Endothelial cell of umbilical vein (primary cell): ENCODE measurements around the gene PUDP. TPM values are rescaled to one million over a fixed set of nuclear protein-coding genes. Genes with fewer than 3 reads are reported as not detected.

Experiments used
- BruUV-seq: library from RNA; stranded (reverse); fragments of 400-500 nt; replicated peaks from 2 replicates; lab custom pipeline; 2021; lab: Mats Ljungman, UMichigan
- CTCF ChIA-PET: fragments of 300-600, 350-600 bp; sonication (Branson Sonifier 250); formaldehyde crosslinking; loops from one replicate; lab custom pipeline; 2021; ENCODE audit warnings: antibody characterized with exemption, inconsistent platforms; lab: Charles Lee
- POLR2A ChIA-PET: fragments of 300-600, 350-600 bp; sonication (Branson Sonifier 250); formaldehyde crosslinking; loops from one replicate; lab custom pipeline; 2021; ENCODE audit warnings: antibody characterized with exemption, inconsistent platforms; lab: Charles Lee
- DNase-seq: peaks from one replicate; pipeline ENCODE4 v3.0.0-alpha.2; 2011; ENCODE audit warnings: low read depth, low spot score
- FAIRE-seq: peaks from 2 replicates; lab custom pipeline; 2011; peaks lifted over from hg19 to GRCh38; lab: Jason Lieb, UNC
- H2AFZ ChIP-seq: 2 replicates; pipeline ENCODE4 v1.6.0; 2012; ENCODE audit warnings: low read depth, low read length, control low read depth, inconsistent platforms
- H3K27ac ChIP-seq: 2 replicates; pipeline ENCODE4 v1.5.1; 2011; ENCODE audit warnings: low read depth, mild to moderate bottlenecking, control low read depth, low read length, moderate library complexity; ENCODE audit not compliant: insufficient read depth
- H3K27me3 ChIP-seq, 2 experiments: 2 replicates each; pipeline versions ENCODE4 v1.6.0 to v1.6.1; 2011; ENCODE audit warnings: low read length in 2 of 2, mixed read lengths in 1 of 2; ENCODE audit not compliant: control insufficient read depth in 2 of 2, insufficient read depth in 2 of 2
- H3K36me3 ChIP-seq, 2 experiments: 2 replicates in 1 of 2; 3 replicates in 1 of 2; pipeline ENCODE4 v1.5.1; 2011; ENCODE audit warnings: low read length in 2 of 2, mild to moderate bottlenecking in 1 of 2, moderate library complexity in 1 of 2; ENCODE audit not compliant: control insufficient read depth in 2 of 2, insufficient read depth in 2 of 2; ENCODE audit errors: extremely low read depth in 1 of 2
- H3K4me1 ChIP-seq: 3 replicates; pipeline ENCODE4 v1.5.1; 2011; ENCODE audit warnings: mild to moderate bottlenecking, low read length; ENCODE audit not compliant: control insufficient read depth, insufficient read depth; ENCODE audit errors: extremely low read depth
- H3K4me2 ChIP-seq: 2 replicates; pipeline ENCODE4 v1.6.1; 2011; ENCODE audit warnings: low read length, control low read depth, mixed read lengths; ENCODE audit not compliant: insufficient read depth
- H3K4me3 ChIP-seq, 3 experiments: fragments of 200-600 bp in 1 of 3; sonication (generic), shearing (Covaris generic) in 1 of 3; replicated peaks in 1 of 3; 2 replicates each; pipeline ENCODE4 v1.5.1; 2011 to 2016; ENCODE audit warnings: control low read depth in 3 of 3, low read length in 3 of 3, mild to moderate bottlenecking in 2 of 3, inconsistent platforms in 1 of 3, low read depth in 1 of 3, moderate library complexity in 1 of 3; ENCODE audit not compliant: insufficient read depth in 1 of 3
- H3K79me2 ChIP-seq: 2 replicates; pipeline ENCODE4 v1.6.0; 2012; ENCODE audit warnings: low read length, inconsistent platforms; ENCODE audit not compliant: control insufficient read depth, insufficient read depth
- H3K9ac ChIP-seq: replicated peaks from 2 replicates; pipeline ENCODE3; 2011; ENCODE audit warnings: low read length, control low read depth; ENCODE audit not compliant: insufficient read depth; ENCODE audit errors: extremely low read depth
- H3K9me1 ChIP-seq: replicated peaks from 3 replicates; pipeline ENCODE4 v1.6.0; 2011; ENCODE audit warnings: mild to moderate bottlenecking, low read length; ENCODE audit not compliant: control insufficient read depth, insufficient read depth; ENCODE audit errors: extremely low read depth
- H3K9me3 ChIP-seq: replicated peaks from 2 replicates; pipeline ENCODE4 v1.5.1; 2012; ENCODE audit warnings: low read length, inconsistent platforms; ENCODE audit not compliant: control insufficient read depth, insufficient read depth
- H4K20me1 ChIP-seq: replicated peaks from 2 replicates; pipeline ENCODE3; 2011; ENCODE audit warnings: mild to moderate bottlenecking, low read length; ENCODE audit not compliant: control insufficient read depth, insufficient read depth; ENCODE audit errors: extremely low read depth
- CTCF ChIP-seq, 2 donors: IDR thresholded peaks; 1 replicate in 1 of 2; 2 replicates in 1 of 2; pipeline ENCODE4 v1.5.1; 2011; ENCODE audit warnings: low read length in 2 of 2, mild to moderate bottlenecking in 2 of 2, moderate library complexity in 2 of 2, control low read depth in 1 of 2, inconsistent platforms in 1 of 2, low read depth in 1 of 2; ENCODE audit not compliant: insufficient read depth in 1 of 2; ENCODE audit errors: extremely low read depth in 1 of 2
- EZH2 ChIP-seq: IDR thresholded peaks from 2 replicates; pipeline ENCODE4 v1.6.1; 2012; ENCODE audit warnings: borderline replicate concordance, low read depth, mild to moderate bottlenecking, moderate library complexity, low read length, inconsistent platforms; ENCODE audit not compliant: severe bottlenecking
- FOS ChIP-seq: IDR thresholded peaks from 2 replicates; pipeline ENCODE4 v1.6.1; 2011; ENCODE audit warnings: mild to moderate bottlenecking, low read length, moderate library complexity, borderline replicate concordance; ENCODE audit not compliant: insufficient read depth
- GATA2 ChIP-seq: IDR thresholded peaks from 2 replicates; pipeline ENCODE4 v1.7.0; 2011; ENCODE audit warnings: low read depth, mild to moderate bottlenecking, moderate library complexity, mixed read lengths, low read length; ENCODE audit not compliant: insufficient read length, insufficient read depth
- JUN ChIP-seq: IDR thresholded peaks from 2 replicates; pipeline ENCODE4 v1.6.1; 2011; ENCODE audit warnings: borderline replicate concordance, low read depth; ENCODE audit not compliant: insufficient read length, insufficient read depth
- MYC ChIP-seq: IDR thresholded peaks from one replicate; pipeline ENCODE4 v1.6.1; 2011; ENCODE audit warnings: mild to moderate bottlenecking, low read depth, low read length
- POLR2A ChIP-seq: IDR thresholded peaks from 2 replicates; pipeline ENCODE4 v1.6.1; 2012; ENCODE audit warnings: low read depth, mild to moderate bottlenecking, control low read depth, low read length
- POLR2AphosphoS5 ChIP-seq: IDR thresholded peaks from 2 replicates; pipeline ENCODE4 v1.6.1; 2012; ENCODE audit warnings: low read depth, mild to moderate bottlenecking, control low read depth, low read length, moderate library complexity; ENCODE audit not compliant: insufficient read depth
- dilution Hi-C: fragments of 300-500 bp; cut with MboI; formaldehyde crosslinking; loops from one replicate; pipeline ENCODE4 v1.15.0; 2019; ENCODE audit warnings: low sequenced_read_pairs; ENCODE audit not compliant: extremely low pct_ligation_motif_present
- intact Hi-C: fragments of 100-400 bp; cut with micrococcal nuclease; formaldehyde crosslinking; loops from one replicate; pipeline ENCODE4 v1.10.0; 2022
- polyA plus RNA-seq, 4 experiments: library from polyadenylated mRNA; depleted of rRNA in 3 of 4; stranded (reverse) in 3 of 4; unstranded in 1 of 4; fragments of >200 nt; gene quantifications; 2 replicates each; pipeline versions ENCODE4 v1.2.1 to v1.2.3, GENCODE V29; 2011 to 2012; ENCODE audit warnings: missing spikeins in 1 of 4
- total RNA-seq: library from RNA; stranded (reverse); gene quantifications from 2 replicates; pipeline ENCODE4 v1.2.3, GENCODE V29; 2021
- TF ChIP-seq, protein P1 (sequence below): IDR thresholded peaks from 2 replicates; pipeline ENCODE4 v1.6.1; 2011; ENCODE audit not compliant: insufficient read depth, insufficient read length

The PUDP gene
- total and polyA plus RNA-seq, 2 donors (not counting 3 experiments of a cell fraction or from before 2014, with no cell fraction given) = 17.3 to 22.5 TPM

DNA sequence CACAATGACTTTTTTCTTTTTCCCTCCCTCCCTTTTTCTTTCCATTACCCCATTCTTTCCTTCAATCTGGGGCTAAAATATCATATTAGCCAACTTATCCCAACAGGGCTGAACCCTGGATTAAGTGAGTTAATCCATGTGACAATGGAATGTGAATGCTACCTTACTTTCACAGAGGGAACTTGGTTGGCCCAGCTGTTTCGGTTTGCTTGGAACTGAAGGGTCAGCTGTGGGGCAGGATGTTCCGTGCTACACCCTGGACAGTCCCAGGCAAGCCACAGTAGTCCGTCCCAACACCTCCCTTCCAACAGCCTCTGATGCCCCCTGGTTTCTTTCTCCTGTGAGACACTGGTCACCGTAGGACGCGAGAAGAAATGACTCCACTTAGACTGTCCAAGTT is 95.4 kb downstream of the PUDP start:
- intact Hi-C loops (no loop called here), dilution Hi-C loops (no loop called here)
- Histone ChIP-seq H2AFZ (no peak overlapping the region), H4K20me1 (no peaks in the 10 kb centered on the region), H3K36me3 (peaks cover 0 to 1% of the 10 kb centered on the region in 2 experiments), H3K9me1 (no peaks in the 10 kb centered on the region), H3K27ac (no peak overlapping the region), H3K9ac (no peak overlapping the region), H3K4me1 (no peaks in the 10 kb centered on the region), H3K4me3 (no peak overlapping the region), H3K79me2 (no peaks in the 10 kb centered on the region), H3K9me3 (no peaks in the 10 kb centered on the region), H3K27me3 (no peaks in the 10 kb centered on the region), H3K4me2 (no peak overlapping the region)
- no peak for TF ChIP-seq FOS
- TF ChIP-seq POLR2AphosphoS5 = no peak
- TF ChIP-seq JUN = no peak
- TF ChIP-seq MYC = no peak
- TF ChIP-seq GATA2 = no peak
- TF ChIP-seq, protein P1, sequence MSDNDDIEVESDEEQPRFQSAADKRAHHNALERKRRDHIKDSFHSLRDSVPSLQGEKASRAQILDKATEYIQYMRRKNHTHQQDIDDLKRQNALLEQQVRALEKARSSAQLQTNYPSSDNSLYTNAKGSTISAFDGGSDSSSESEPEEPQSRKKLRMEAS = no peak
- TF ChIP-seq CTCF (IDR thresholded peaks at IDR 0.05; ENCODE audit: extremely low read depth in 1 of 2, insufficient read depth in 1 of 2, low read depth in 1 of 2, low read length in 2 of 2) = no peak
- no peak for TF ChIP-seq EZH2
- no peak for TF ChIP-seq POLR2A
- DNase-seq = no peak
- ChIA-PET CTCF (no interaction called here), POLR2A (no interaction called here)
- BruUV-seq = no TSS peak
- no peak for FAIRE-seq
